Measurements from ENCODE around the gene CDC42SE2.
A peak's percentile ranks its signal among the peaks of the same experiment; 100 is the strongest.

Gene CDC42SE2

GRCh38 chr5:131263648-131264450, at the start of gene CDC42SE2:
CDC42SE2 (plus strand) TSS chr5:131264053; CDS start chr5:131359494, 95,441 bp downstream.
- DNase-seq, result peak; percentile 72 to 83

- DNase-seq, result no peak
Measured at GRCh38 chr5:131214609-131215227, 49.1 kb upstream of the CDC42SE2 start.

GRCh38 chr5:131217791-131218190, 46.1 kb upstream of the CDC42SE2 start:
- DNase-seq, result no peak

- no peak for DNase-seq
Measured at GRCh38 chr5:131218392-131218791, 45.5 kb upstream of the CDC42SE2 start.

- DNase-seq, result no peak
Measured at GRCh38 chr5:131220566-131220965, 43.3 kb upstream of the CDC42SE2 start.

- DNase-seq, result no peak
Measured at GRCh38 chr5:131221008-131221703, 42.7 kb upstream of the CDC42SE2 start.

GRCh38 chr5:131221888-131222287, 42.0 kb upstream of the CDC42SE2 start:
- DNase-seq, result no peak

GRCh38 chr5:131222731-131223130, 41.1 kb upstream of the CDC42SE2 start:
- no peak for DNase-seq

- DNase-seq, result no peak
Measured at GRCh38 chr5:131223751-131224386, 40.0 kb upstream of the CDC42SE2 start.

- DNase-seq, result no peak
Measured at GRCh38 chr5:131224387-131225201, 39.3 kb upstream of the CDC42SE2 start.

GRCh38 chr5:131225282-131225974, 38.4 kb upstream of the CDC42SE2 start:
- no peak for DNase-seq

- no peak for DNase-seq
Measured at GRCh38 chr5:131226899-131227298, 37.0 kb upstream of the CDC42SE2 start.

- no peak for DNase-seq
Measured at GRCh38 chr5:131228646-131229045, 35.2 kb upstream of the CDC42SE2 start.

- no peak for DNase-seq
Measured at GRCh38 chr5:131229623-131230022, 34.2 kb upstream of the CDC42SE2 start.

GRCh38 chr5:131230406-131230805, 33.4 kb upstream of the CDC42SE2 start:
- no peak for DNase-seq

- DNase-seq, result no peak
Measured at GRCh38 chr5:131239686-131240085, 24.2 kb upstream of the CDC42SE2 start.

- no peak for DNase-seq
Measured at GRCh38 chr5:131242728-131243255, 21.1 kb upstream of the CDC42SE2 start.

- no peak for DNase-seq
Measured at GRCh38 chr5:131245312-131245711, 18.5 kb upstream of the CDC42SE2 start.

GRCh38 chr5:131245948-131246347, 17.9 kb upstream of the CDC42SE2 start:
- DNase-seq, result no peak

GRCh38 chr5:131246504-131246903, 17.3 kb upstream of the CDC42SE2 start:
- DNase-seq, result no peak

- DNase-seq, result no peak
Measured at GRCh38 chr5:131250751-131251475, 12.9 kb upstream of the CDC42SE2 start.
